Activated B cell treated with CpG ODN at 0.5 μM for 24 hours (primary cell): ENCODE data around the gene MYADML2. TPM values are rescaled to one million over a fixed set of nuclear protein-coding genes. Genes with fewer than 3 reads are reported as not detected.

Source experiments
- ATAC-seq: fragments of 200-7000 bp; cut with Tn5 transposase; one replicate; pipeline ENCODE4 v1.10.0; 2021; ENCODE audit warnings: low read depth, mild to moderate bottlenecking, moderate library complexity
- CTCF ChIA-PET: fragments of 350-600 bp; sonication (Branson Sonifier 250); formaldehyde crosslinking; loops from one replicate; lab custom pipeline; 2021; ENCODE audit warnings: antibody characterized with exemption; lab: Charles Lee
- POLR2A ChIA-PET: fragments of 350-600 bp; sonication (Branson Sonifier 250); formaldehyde crosslinking; loops from one replicate; lab custom pipeline; 2021; ENCODE audit warnings: antibody characterized with exemption; lab: Charles Lee
- DNase-seq: peaks from one replicate; pipeline ENCODE4 v3.0.0; 2022
- H3K27ac Mint-ChIP-seq: one replicate; pipeline ENCODE4 v1.8.0; 2020; ENCODE audit warnings: mixed read lengths
- H3K27me3 Mint-ChIP-seq: one replicate; pipeline ENCODE4 v1.8.0; 2021; ENCODE audit warnings: mixed read lengths
- H3K36me3 Mint-ChIP-seq: one replicate; pipeline ENCODE4 v1.8.0; 2021; ENCODE audit warnings: low read depth, mixed read lengths
- H3K4me1 Mint-ChIP-seq: one replicate; pipeline ENCODE4 v1.8.0; 2021; ENCODE audit warnings: mixed read lengths
- H3K4me3 Mint-ChIP-seq: one replicate; pipeline ENCODE4 v1.8.0; 2020; ENCODE audit warnings: mild to moderate bottlenecking, mixed read lengths
- H3K9me3 Mint-ChIP-seq: one replicate; pipeline ENCODE4 v1.8.0; 2020; ENCODE audit warnings: mixed read lengths
- intact Hi-C: fragments of 100-400 bp; cut with micrococcal nuclease; formaldehyde crosslinking; loops from one replicate; pipeline ENCODE4 v1.15.1; 2024
- total RNA-seq: library from RNA; stranded (reverse); gene quantifications from 2 replicates; pipeline ENCODE4 v1.2.3, GENCODE V29; 2022
- TF ChIP-seq, protein P1 (sequence below): fragments of 200-600 bp; IDR thresholded peaks from one replicate; pipeline ENCODE4 v1.8.0; 2022; ENCODE audit warnings: antibody characterized with exemption, mild to moderate bottlenecking

MYADML2 gene
- total RNA-seq, 1 donor from 2014 or later: not detected

DNA sequence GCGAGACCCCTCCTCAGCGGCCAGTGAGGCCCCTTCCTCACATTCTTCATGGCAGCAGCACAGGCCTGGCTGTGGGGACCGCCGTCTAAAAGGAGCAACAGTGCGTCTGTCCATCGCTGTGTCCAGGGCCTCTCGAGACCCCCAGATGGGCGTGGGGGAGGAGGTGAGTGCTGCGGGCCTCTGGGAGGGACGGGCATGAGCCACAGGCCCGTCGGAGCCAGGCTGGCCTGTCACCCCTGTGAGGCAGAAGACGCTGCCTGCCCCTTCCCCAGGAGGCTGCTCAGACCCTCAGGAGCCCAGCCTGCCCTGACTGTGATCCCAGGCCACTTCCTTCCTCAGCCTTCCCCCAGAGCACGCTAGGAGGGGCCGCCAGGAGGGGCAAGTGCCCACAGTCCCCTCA, 7.8 kb downstream of the MYADML2 start:
- peaks cover 17% of the 10 kb centered on the region for H3K4me1 Mint-ChIP-seq
- CTCF ChIA-PET: no interaction called here
- POLR2A ChIA-PET: no interaction called here
- H3K36me3 Mint-ChIP-seq: no peaks in the 10 kb centered on the region
- no peaks in the 10 kb centered on the region for H3K9me3 Mint-ChIP-seq
- ATAC-seq: no peak
- intact Hi-C loops: loop anchor here (5.0 kb wide), 1 partner anchor 158 kb away; the partner anchor contains the start of gene FASN
- H3K27me3 Mint-ChIP-seq: peaks cover 3% of the 10 kb centered on the region
- DNase-seq: no peak
- TF ChIP-seq, protein P1, sequence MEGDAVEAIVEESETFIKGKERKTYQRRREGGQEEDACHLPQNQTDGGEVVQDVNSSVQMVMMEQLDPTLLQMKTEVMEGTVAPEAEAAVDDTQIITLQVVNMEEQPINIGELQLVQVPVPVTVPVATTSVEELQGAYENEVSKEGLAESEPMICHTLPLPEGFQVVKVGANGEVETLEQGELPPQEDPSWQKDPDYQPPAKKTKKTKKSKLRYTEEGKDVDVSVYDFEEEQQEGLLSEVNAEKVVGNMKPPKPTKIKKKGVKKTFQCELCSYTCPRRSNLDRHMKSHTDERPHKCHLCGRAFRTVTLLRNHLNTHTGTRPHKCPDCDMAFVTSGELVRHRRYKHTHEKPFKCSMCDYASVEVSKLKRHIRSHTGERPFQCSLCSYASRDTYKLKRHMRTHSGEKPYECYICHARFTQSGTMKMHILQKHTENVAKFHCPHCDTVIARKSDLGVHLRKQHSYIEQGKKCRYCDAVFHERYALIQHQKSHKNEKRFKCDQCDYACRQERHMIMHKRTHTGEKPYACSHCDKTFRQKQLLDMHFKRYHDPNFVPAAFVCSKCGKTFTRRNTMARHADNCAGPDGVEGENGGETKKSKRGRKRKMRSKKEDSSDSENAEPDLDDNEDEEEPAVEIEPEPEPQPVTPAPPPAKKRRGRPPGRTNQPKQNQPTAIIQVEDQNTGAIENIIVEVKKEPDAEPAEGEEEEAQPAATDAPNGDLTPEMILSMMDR: no peak
- no peak overlapping the region for H3K27ac Mint-ChIP-seq
- H3K4me3 Mint-ChIP-seq: no peak overlapping the region

DNA sequence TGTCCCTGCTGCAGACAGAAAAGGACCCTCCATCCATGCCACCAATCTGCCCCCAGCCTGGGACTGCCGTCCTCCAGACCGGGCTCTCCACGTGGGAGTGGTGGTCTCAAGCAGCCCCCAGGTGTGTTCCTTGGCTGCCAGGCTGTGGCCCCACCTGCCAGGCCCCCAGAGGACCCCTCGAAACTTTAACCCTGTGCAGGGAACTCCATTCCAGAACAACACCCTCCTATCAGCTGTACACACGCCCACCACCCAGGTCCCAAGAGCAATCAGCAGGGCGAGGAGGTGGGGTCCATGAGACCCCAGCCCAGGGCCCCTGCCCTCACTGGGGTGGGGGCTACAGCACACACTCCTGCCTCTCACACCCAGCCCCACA, 11.3 kb downstream of the MYADML2 start:
- no peak overlapping the region for H3K27ac Mint-ChIP-seq

DNA sequence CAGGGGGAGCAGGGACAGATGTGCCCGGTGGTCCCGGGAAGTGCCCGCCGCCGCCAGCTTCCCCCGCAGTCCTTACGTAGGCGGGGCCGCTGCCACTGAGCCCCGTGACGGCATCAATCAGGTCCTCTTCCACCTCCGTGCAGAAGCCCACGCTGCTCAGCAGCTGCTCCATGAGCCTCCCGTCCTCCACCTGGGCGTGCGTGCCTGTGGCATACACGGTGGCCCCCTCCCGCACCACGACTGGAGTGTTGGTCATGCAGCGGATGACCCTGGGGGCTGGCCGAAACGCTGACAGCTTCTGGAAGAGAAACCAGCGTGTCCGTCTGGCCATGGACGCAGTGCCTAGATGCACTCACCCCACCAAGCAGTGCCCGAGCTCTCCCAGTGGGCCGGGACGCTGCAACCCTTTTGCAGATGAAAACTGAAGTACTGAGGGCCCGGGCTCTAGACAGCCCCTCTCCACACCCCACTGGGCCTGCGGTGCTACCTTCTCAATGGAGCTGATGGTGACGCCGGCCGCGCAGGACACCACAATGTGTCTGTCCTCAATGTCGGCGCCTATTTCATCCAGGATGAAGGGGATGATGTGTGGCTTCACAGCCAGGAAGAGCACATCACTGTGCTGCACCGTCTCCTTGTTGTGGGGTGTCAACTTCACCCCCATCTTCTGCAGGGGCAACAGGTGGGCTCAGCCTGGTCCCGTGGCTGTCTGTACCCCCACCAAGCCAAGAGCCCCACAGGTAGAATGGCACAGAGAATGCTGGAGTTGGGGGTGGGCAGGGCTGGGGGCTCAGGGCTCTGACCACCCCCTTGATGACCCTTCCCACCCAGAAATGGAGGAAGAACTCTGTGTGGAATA, 12.0 kb downstream of the MYADML2 start:
- intact Hi-C loops: loop anchor here (5.0 kb wide), 1 partner anchor 162 kb away; the partner anchor contains the start of gene FASN
- TF ChIP-seq, protein P1: no peak
- Mint-ChIP-seq H3K27me3 (peaks cover 5% of the 10 kb centered on the region), H3K9me3 (no peaks in the 10 kb centered on the region), H3K27ac (no peak overlapping the region), H3K4me1 (peaks cover 23% of the 10 kb centered on the region), H3K4me3 (no peak overlapping the region), H3K36me3 (peaks cover 9% of the 10 kb centered on the region)
- POLR2A ChIA-PET: no interaction called here
- DNase-seq (no peak), ATAC-seq (no peak)
- CTCF ChIA-PET: no interaction called here

More for the DNA sequence above, 11.3 kb downstream of the MYADML2 start:
- peaks cover 22% of the 10 kb centered on the region for H3K4me1 Mint-ChIP-seq
- ChIA-PET POLR2A (interaction anchor here (0.5 kb wide), 1 partner anchor 59 kb away, joined by 5 read pairs; no protein-coding TSS in a partner anchor), CTCF (no interaction called here)
- H3K9me3 Mint-ChIP-seq: no peaks in the 10 kb centered on the region
- peaks cover 9% of the 10 kb centered on the region for H3K36me3 Mint-ChIP-seq
- no peak for DNase-seq
- ATAC-seq: no peak
- TF ChIP-seq, protein P1: no peak
- H3K4me3 Mint-ChIP-seq: peak overlapping the region; percentile 53
- peaks cover 5% of the 10 kb centered on the region for H3K27me3 Mint-ChIP-seq
- intact Hi-C loops: loop anchor here (5.0 kb wide), 1 partner anchor 162 kb away; the partner anchor contains the start of gene FASN

DNA sequence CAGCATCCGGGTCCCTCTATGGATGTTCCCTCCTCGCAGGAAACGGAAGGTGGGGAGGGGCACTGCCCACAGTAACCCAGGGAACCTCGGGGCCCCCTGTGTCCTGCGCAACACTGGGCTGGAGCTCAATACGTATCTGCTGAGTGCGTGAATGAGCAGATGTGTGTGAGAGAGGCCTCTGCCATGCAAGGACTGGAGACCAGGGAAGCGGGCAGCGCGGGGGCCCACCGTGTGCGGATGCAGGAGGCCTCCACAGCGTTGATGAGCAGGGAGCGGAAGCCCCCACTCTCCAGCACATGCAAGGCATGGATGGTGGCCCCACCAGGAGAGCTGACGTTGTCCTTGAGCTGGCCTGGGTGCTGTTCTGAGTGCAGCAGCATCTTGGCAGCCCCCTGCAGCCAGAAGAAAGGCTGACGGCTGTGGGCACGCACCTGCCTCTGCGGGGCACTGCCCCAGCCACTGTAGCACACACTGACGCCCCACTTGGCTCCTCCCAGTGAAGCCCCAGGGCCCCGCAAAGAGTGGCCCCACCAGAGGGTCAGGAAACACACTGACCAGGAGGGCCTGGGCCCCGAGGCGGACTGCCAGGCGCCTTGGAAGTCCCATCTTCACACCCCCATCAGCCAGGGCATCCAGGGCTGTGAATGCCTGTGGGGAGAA, 12.8 kb downstream of the MYADML2 start:
- H3K9me3 Mint-ChIP-seq: no peaks in the 10 kb centered on the region

More for the DNA sequence above, 12.8 kb downstream of the MYADML2 start:
- no peak for ATAC-seq
- DNase-seq: no peak
- Mint-ChIP-seq H3K4me1 (peaks cover 23% of the 10 kb centered on the region), H3K27me3 (peaks cover 6% of the 10 kb centered on the region), H3K4me3 (no peak overlapping the region), H3K27ac (no peak overlapping the region), H3K36me3 (peaks cover 9% of the 10 kb centered on the region)
- ChIA-PET POLR2A (interaction anchor here (0.5 kb wide), 1 partner anchor 13 kb away, joined by 3 read pairs; no protein-coding TSS in a partner anchor), CTCF (no interaction called here)
- intact Hi-C loops: no loop called here
- TF ChIP-seq, protein P1: no peak
